Chondrocyte (in vitro differentiated cells): Measurements from ENCODE around the gene ANXA11. TPM values are rescaled to one million over a fixed set of nuclear protein-coding genes. Genes with fewer than 3 reads are reported as not detected.

Experiments used
- DNase-seq: peaks from one replicate; pipeline ENCODE4 v3.0.0; 2021; ENCODE audit warnings: mixed read lengths, low spot score
- H3K27ac Mint-ChIP-seq: one replicate; pipeline ENCODE4 v1.8.0; 2021; ENCODE audit warnings: mild to moderate bottlenecking, moderate library complexity, mixed read lengths; ENCODE audit not compliant: unreplicated experiment
- H3K27me3 Mint-ChIP-seq: 2 replicates; pipeline ENCODE4 v1.8.0; 2021; ENCODE audit warnings: low read depth, mixed read lengths
- H3K36me3 Mint-ChIP-seq: 2 replicates; pipeline ENCODE4 v1.8.0; 2021; ENCODE audit warnings: low read depth, mixed read lengths
- H3K4me1 Mint-ChIP-seq: 2 replicates; pipeline ENCODE4 v1.8.0; 2021; ENCODE audit warnings: low read depth, mild to moderate bottlenecking, mixed read lengths
- H3K4me3 Mint-ChIP-seq: one replicate; pipeline ENCODE4 v1.8.0; 2021; ENCODE audit warnings: mild to moderate bottlenecking, moderate library complexity, mixed read lengths; ENCODE audit not compliant: unreplicated experiment
- H3K9me3 Mint-ChIP-seq: 2 replicates; pipeline ENCODE4 v1.8.0; 2021; ENCODE audit warnings: low read depth, mixed read lengths
- CTCF ChIP-seq: fragments of 200-600 bp; sonication (generic); IDR thresholded peaks from 2 replicates; pipeline ENCODE4 v1.5.0; 2021; ENCODE audit warnings: antibody characterized with exemption, mild to moderate bottlenecking, moderate library complexity
- total RNA-seq: library from RNA; stranded (reverse); gene quantifications from 3 replicates; pipeline ENCODE4 v1.2.1, GENCODE V29; 2021

Gene ANXA11
- total RNA-seq, 1 donor from 2014 or later: 139 TPM

- no peaks in the 10 kb centered on the region for H3K27me3 Mint-ChIP-seq
- H3K9me3 Mint-ChIP-seq: no peaks in the 10 kb centered on the region
- H3K4me3 Mint-ChIP-seq: no peak overlapping the region
- no peak overlapping the region for H3K27ac Mint-ChIP-seq
- peaks cover 17% of the 10 kb centered on the region for H3K4me1 Mint-ChIP-seq
- no peak for TF ChIP-seq CTCF
- peaks cover 6% of the 10 kb centered on the region for H3K36me3 Mint-ChIP-seq
- no peak for DNase-seq
Observed at GRCh38 chr10:80174641-80175395, 30.5 kb downstream of the ANXA11 start.

GRCh38 chr10:80173466-80173865, 31.9 kb downstream of the ANXA11 start:
- Mint-ChIP-seq H3K27ac (no peak overlapping the region), H3K4me1 (peaks cover 12% of the 10 kb centered on the region), H3K4me3 (no peak overlapping the region), H3K9me3 (no peaks in the 10 kb centered on the region), H3K27me3 (no peaks in the 10 kb centered on the region), H3K36me3 (peaks cover 13% of the 10 kb centered on the region)
- DNase-seq: no peak
- TF ChIP-seq CTCF: no peak

GRCh38 chr10:80172896-80173295, 32.4 kb downstream of the ANXA11 start:
- H3K4me3 Mint-ChIP-seq: no peak overlapping the region

GRCh38 chr10:80171248-80171660, 34.1 kb downstream of the ANXA11 start:
- Mint-ChIP-seq H3K36me3 (peaks cover 15% of the 10 kb centered on the region), H3K9me3 (no peaks in the 10 kb centered on the region), H3K4me3 (no peak overlapping the region), H3K27me3 (no peaks in the 10 kb centered on the region), H3K4me1 (peaks cover 10% of the 10 kb centered on the region), H3K27ac (no peak overlapping the region)
- DNase-seq: no peak
- TF ChIP-seq CTCF: no peak

More at GRCh38 chr10:80172896-80173295, 32.4 kb downstream of the ANXA11 start:
- no peaks in the 10 kb centered on the region for H3K27me3 Mint-ChIP-seq
- TF ChIP-seq CTCF: no peak
- peaks cover 13% of the 10 kb centered on the region for H3K36me3 Mint-ChIP-seq
- H3K27ac Mint-ChIP-seq: no peak overlapping the region
- no peak for DNase-seq
- no peaks in the 10 kb centered on the region for H3K9me3 Mint-ChIP-seq
- H3K4me1 Mint-ChIP-seq: peaks cover 12% of the 10 kb centered on the region

GRCh38 chr10:80170641-80171040, 34.7 kb downstream of the ANXA11 start:
- no peaks in the 10 kb centered on the region for H3K27me3 Mint-ChIP-seq
- DNase-seq: no peak
- no peak overlapping the region for H3K4me3 Mint-ChIP-seq
- H3K9me3 Mint-ChIP-seq: no peaks in the 10 kb centered on the region
- peaks cover 21% of the 10 kb centered on the region for H3K36me3 Mint-ChIP-seq
- no peak for TF ChIP-seq CTCF
- H3K4me1 Mint-ChIP-seq: peaks cover 17% of the 10 kb centered on the region
- H3K27ac Mint-ChIP-seq: no peak overlapping the region
